ENCODE results near the gene TSR3.
A peak's percentile ranks its signal among the peaks of the same experiment; 100 is the strongest.

TSR3 gene

GRCh38 chr16:1351215-1351581, 480 bp downstream of the TSR3 start:
- no peak for DNase-seq (ENCODE audit: low read depth)

GRCh38 chr16:1350691-1351090, 987 bp downstream of the TSR3 start:
- no peak for DNase-seq (ENCODE audit: low read depth)

GRCh38 chr16:1349951-1350350, 1.7 kb downstream of the TSR3 start:
- DNase-seq (ENCODE audit: low read depth): no peak

- DNase-seq (ENCODE audit: low read depth): no peak
These were observed 2.3 kb downstream of the TSR3 start for GRCh38 chr16:1349351-1349750.

- DNase-seq (ENCODE audit: low read depth): no peak
These were observed 2.8 kb downstream of the TSR3 start for GRCh38 chr16:1348926-1349325.

- no peak for DNase-seq (ENCODE audit: low read depth)
These were observed 3.2 kb downstream of the TSR3 start for GRCh38 chr16:1348441-1348840.

- DNase-seq (ENCODE audit: low read depth): no peak
These were observed 3.7 kb downstream of the TSR3 start for GRCh38 chr16:1347962-1348361.

GRCh38 chr16:1347286-1347855, 4.3 kb downstream of the TSR3 start:
- DNase-seq (ENCODE audit: low read depth): no peak

- DNase-seq (ENCODE audit: low read depth): no peak
These were observed 5.0 kb downstream of the TSR3 start for GRCh38 chr16:1346422-1347285.

- no peak for DNase-seq (ENCODE audit: low read depth)
These were observed 5.8 kb downstream of the TSR3 start for GRCh38 chr16:1345651-1346421.

GRCh38 chr16:1345087-1345486, 6.6 kb downstream of the TSR3 start:
- DNase-seq (ENCODE audit: low read depth): no peak

GRCh38 chr16:1344499-1344898, 7.2 kb downstream of the TSR3 start:
- DNase-seq (ENCODE audit: low read depth): no peak

- DNase-seq (ENCODE audit: low read depth): no peak
These were observed 8.0 kb downstream of the TSR3 start for GRCh38 chr16:1343428-1344242.

GRCh38 chr16:1342526-1343427, 8.9 kb downstream of the TSR3 start:
- peak; percentile 72 for DNase-seq (ENCODE audit: low read depth)

GRCh38 chr16:1341495-1342420, 9.9 kb downstream of the TSR3 start:
- no peak for DNase-seq (ENCODE audit: low read depth)

GRCh38 chr16:1340730-1341494, 10.8 kb downstream of the TSR3 start:
- DNase-seq (ENCODE audit: low read depth): no peak

GRCh38 chr16:1338855-1339675, 12.6 kb downstream of the TSR3 start:
- no peak for DNase-seq (ENCODE audit: low read depth)

GRCh38 chr16:1338119-1338730, 13.5 kb downstream of the TSR3 start:
- DNase-seq (ENCODE audit: low read depth): no peak

Measured in HS-27A (cell line).